ENCODE results near the gene LAMB2.

- TF ChIP-seq, protein P1, sequence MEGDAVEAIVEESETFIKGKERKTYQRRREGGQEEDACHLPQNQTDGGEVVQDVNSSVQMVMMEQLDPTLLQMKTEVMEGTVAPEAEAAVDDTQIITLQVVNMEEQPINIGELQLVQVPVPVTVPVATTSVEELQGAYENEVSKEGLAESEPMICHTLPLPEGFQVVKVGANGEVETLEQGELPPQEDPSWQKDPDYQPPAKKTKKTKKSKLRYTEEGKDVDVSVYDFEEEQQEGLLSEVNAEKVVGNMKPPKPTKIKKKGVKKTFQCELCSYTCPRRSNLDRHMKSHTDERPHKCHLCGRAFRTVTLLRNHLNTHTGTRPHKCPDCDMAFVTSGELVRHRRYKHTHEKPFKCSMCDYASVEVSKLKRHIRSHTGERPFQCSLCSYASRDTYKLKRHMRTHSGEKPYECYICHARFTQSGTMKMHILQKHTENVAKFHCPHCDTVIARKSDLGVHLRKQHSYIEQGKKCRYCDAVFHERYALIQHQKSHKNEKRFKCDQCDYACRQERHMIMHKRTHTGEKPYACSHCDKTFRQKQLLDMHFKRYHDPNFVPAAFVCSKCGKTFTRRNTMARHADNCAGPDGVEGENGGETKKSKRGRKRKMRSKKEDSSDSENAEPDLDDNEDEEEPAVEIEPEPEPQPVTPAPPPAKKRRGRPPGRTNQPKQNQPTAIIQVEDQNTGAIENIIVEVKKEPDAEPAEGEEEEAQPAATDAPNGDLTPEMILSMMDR (IDR thresholded peaks at IDR 0.05), result no peak
- no peak for TF ChIP-seq POLR2A (IDR thresholded peaks at IDR 0.05)
These were observed 40.9 kb upstream of the LAMB2 start for GRCh38 chr3:49173792-49174170.
